Epithelial cell of esophagus (primary cell): Measurements from ENCODE around the gene JARID2.

Source experiments
- DNase-seq: peaks from one replicate; pipeline ENCODE4 v3.0.0; 2010; ENCODE audit warnings: low read depth
- H3K4me3 ChIP-seq: 2 replicates; pipeline ENCODE4 v1.5.1; 2011; ENCODE audit warnings: mild to moderate bottlenecking, low read length, control low read depth
- CTCF ChIP-seq: IDR thresholded peaks from 2 replicates; pipeline ENCODE4 v1.5.1; 2011; ENCODE audit warnings: low read depth, mild to moderate bottlenecking, low read length, control low read depth, inconsistent platforms; ENCODE audit not compliant: insufficient read depth; ENCODE audit errors: missing control alignments

The JARID2 gene

GRCh38 chr6:15456422-15456821 lies 210.6 kb downstream of the JARID2 start:
- no peak overlapping the region for H3K4me3 ChIP-seq
- no peak for DNase-seq
- TF ChIP-seq CTCF = no peak

GRCh38 chr6:15457121-15457650 lies 211.3 kb downstream of the JARID2 start:
- no peak for TF ChIP-seq CTCF
- H3K4me3 ChIP-seq = no peak overlapping the region
- DNase-seq = no peak

GRCh38 chr6:15458021-15458459 lies 212.2 kb downstream of the JARID2 start:
- DNase-seq = no peak
- TF ChIP-seq CTCF = no peak
- no peak overlapping the region for H3K4me3 ChIP-seq

- H3K4me3 ChIP-seq = no peak overlapping the region
- DNase-seq = no peak
- TF ChIP-seq CTCF = no peak
These were observed 214.3 kb downstream of the JARID2 start for GRCh38 chr6:15460110-15460727.

- TF ChIP-seq CTCF = no peak
- no peak overlapping the region for H3K4me3 ChIP-seq
- peak; percentile 51 for DNase-seq
These were observed 215.5 kb downstream of the JARID2 start for GRCh38 chr6:15461127-15461944.

GRCh38 chr6:15462256-15462655 lies 216.4 kb downstream of the JARID2 start:
- DNase-seq = no peak
- TF ChIP-seq CTCF = no peak
- H3K4me3 ChIP-seq = no peak overlapping the region
